ENCODE measurements around the gene UBE2J1.

UBE2J1 gene

GRCh38 chr6:89361171-89361570 lies 8.6 kb upstream of the UBE2J1 start:
- DNase-seq: no peak

GRCh38 chr6:89360415-89360999 lies 8.0 kb upstream of the UBE2J1 start:
- no peak for DNase-seq

DNA sequence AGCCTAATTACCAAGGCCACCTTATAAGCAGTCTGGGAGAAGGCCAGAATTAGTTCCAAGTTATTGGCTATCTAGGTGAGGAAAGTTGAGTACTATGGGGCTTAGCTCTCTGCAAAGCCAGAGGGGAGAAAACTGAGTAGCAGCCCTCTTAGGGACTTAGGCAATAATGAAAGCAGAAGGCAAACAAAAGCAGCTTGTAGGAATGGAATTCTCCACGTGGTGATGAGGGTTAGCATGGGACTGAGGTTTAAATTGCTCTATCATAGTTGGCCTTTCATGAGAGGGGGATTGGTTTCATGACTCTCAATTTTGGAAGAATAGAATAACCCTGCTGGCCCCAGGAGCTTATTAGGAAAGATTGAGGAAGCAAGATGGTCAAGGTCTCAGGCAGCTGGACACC lies 7.0 kb upstream of the UBE2J1 start:
- no peak for DNase-seq

- DNase-seq: no peak
These were observed 4.9 kb upstream of the UBE2J1 start for GRCh38 chr6:89357390-89357789.

DNA sequence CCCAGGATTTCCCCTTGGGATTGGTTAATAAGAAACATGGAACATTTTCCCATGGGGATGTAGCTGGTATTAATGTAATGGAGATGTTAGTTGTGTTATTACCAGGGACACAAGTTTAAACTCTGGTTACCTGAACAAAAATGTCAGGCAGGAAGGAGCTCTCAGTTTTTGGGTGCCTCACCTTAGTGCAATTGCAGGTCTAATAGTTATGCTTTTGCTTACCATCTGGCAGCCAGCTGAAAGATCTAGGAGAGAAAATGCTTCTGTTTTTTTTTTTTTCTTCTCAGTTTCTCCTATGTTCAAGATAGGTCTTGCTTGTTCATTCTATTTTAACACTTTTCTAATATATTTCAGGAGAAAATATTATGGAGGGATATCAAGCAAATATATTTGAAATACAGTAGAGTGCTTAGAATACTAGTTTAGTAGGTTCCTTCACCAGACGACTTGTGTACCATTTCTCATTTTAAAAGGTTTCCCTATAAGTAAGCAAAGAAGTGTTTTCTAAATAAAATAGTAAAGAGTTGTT lies 4.2 kb upstream of the UBE2J1 start:
- no peak for DNase-seq

GRCh38 chr6:89355511-89356194 lies 3.1 kb upstream of the UBE2J1 start:
- no peak for DNase-seq

GRCh38 chr6:89353702-89354392 lies 1.3 kb upstream of the UBE2J1 start:
- no peak for DNase-seq

GRCh38 chr6:89353118-89353556 lies 615 bp upstream of the UBE2J1 start:
- DNase-seq: no peak

GRCh38 chr6:89351671-89352277 lies 748 bp downstream of the UBE2J1 start:
- DNase-seq: no peak

- DNase-seq: no peak
These were observed 2.1 kb downstream of the UBE2J1 start for GRCh38 chr6:89350281-89350966.

DNA sequence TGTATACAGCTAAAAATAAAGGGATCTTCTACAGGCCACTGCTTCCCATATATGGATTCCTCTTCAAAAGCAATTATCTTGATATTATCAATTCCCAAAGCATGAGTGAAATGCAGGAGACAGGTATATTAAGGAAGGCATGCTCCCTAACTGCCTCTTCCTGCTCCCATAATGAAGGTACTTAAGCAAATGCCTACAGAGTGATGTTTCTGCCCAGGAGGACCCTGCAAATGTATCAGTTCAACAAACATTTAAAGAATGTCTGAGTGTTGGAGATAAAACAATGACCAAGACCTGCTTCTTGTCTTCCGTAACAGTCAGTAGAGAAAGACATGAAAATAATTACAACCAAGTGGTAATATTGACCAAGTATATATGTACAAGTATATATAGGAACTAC lies 4.2 kb downstream of the UBE2J1 start:
- no peak for DNase-seq

- no peak for DNase-seq
These were observed 4.7 kb downstream of the UBE2J1 start for GRCh38 chr6:89347825-89348224.

GRCh38 chr6:89346433-89346832 lies 6.1 kb downstream of the UBE2J1 start:
- DNase-seq: no peak

DNA sequence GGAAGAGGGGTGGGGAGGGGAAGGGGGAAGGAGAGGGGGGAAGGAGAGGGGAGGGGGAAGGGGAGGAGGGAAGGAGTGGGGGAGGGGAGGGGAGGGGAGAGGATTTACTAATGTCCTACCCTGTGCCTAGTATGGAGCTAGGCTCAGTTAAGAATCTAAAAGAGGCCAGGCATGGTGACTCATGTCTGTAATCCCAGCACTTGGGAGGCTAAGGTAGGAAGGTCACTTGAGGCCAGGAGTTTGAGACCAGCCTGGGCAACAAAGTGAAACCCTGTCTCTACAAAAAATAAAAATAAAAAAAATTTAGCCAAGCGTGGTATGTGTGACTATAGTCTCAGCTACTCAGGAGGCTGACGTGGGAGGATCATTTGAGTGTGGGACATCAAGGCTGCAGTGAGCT lies 13.0 kb downstream of the UBE2J1 start:
- DNase-seq: no peak

GRCh38 chr6:89335164-89335563 lies 17.4 kb downstream of the UBE2J1 start:
- no peak for DNase-seq

DNA sequence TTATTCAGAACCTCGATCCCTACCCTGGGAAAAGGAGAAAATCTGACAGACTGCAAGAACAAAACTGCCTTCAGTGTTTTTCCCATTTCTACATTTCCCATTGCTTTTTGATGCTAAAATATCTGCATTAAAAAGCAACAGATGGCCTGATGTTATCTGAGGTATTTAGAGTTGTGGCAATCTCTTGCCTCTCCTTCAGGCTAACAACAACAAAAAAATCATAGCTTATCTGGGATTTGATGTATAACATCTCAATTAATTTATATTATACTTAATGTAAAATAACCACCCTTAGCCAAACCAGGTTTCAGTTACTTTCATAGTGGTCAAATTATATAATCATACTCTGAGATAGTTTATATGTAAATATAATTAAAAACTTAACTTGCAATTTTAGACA lies 21.6 kb downstream of the UBE2J1 start:
- DNase-seq: no peak

- no peak for DNase-seq
These were observed 23.5 kb downstream of the UBE2J1 start for GRCh38 chr6:89328976-89329375.

DNA sequence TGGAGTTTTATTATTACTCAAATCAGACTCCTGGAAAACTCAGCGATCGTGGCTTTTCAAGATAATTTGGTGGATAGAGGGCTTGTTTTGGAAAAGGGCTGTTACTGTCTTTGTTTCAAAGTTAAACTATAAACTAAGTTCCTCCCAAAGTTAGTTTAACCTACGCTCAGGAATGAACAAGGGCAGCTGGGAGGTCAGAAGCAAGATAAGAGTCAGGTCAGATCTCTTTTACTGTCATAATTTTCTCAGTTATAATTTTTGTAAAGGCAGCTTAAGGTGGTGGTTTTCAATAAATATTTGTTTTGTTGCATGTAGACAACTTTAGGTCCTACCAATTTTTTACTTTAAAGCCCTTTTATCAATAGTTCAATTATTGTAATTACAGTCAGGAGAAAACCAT lies 28.2 kb downstream of the UBE2J1 start:
- DNase-seq: no peak

DNA sequence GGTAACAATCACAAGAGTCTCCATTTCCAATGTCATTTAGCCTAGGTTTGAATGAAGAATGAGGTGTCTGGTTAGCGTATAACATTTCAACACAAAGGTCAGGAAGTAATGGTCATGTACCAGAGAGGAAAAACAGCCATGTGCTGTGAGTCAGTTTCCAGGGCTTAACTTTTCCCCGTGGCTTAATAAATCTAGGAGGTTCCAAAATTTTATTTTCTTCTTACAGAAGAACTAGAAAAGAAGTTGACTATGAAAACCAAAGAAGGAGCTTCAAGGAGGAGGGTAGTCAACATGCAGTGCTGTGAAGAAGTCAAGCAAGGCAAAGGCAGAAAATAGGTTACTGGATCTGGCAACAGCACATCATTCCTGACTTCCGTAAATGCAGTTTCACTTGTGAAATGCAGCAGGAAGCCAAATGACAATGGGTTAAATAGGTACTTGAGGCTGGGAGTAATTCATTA lies 29.0 kb downstream of the UBE2J1 start:
- no peak for DNase-seq

- DNase-seq: no peak
These were observed 31.2 kb downstream of the UBE2J1 start for GRCh38 chr6:89321131-89321970.

- no peak for DNase-seq
These were observed 32.4 kb downstream of the UBE2J1 start for GRCh38 chr6:89320012-89320559.

DNA sequence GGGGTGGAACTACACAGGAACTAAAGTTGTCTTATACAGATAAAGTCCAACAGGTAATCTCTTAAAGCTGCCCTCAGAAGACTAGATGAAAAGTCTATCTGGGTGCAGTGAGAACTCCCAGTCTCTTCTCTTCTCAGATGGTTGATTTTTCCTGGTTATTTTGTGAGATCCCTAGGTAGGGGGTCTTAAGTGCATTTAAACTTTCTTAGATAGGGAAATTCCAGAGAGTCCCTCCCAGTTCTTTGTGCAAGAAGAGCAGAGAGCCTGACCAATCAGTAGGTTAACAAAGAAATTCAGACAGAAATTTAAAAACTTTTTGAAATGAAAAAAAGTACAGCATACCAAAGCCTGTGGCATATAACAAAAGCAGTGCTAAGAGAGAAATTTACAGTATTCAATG lies 35.5 kb downstream of the UBE2J1 start:
- DNase-seq: no peak
